Activated T-cell treated with anti-CD3 and anti-CD28 coated beads, Interleukin-2, amount 50 U/mL, for 1 hour (primary cell): ENCODE data around the gene BACH2.
"Not testable (repeated sequence)": the region's sequence is repeated elsewhere in the genome, so short reads cannot be mapped to it uniquely, and the experiment has no call there.

Experiments
- DNase-seq: peaks from one replicate; pipeline ENCODE4 v3.0.0-alpha.2; 2020

Gene BACH2

GRCh38 chr6:90301816-90302215 is 5.2 kb upstream of the BACH2 start:
- no peak for DNase-seq

DNA sequence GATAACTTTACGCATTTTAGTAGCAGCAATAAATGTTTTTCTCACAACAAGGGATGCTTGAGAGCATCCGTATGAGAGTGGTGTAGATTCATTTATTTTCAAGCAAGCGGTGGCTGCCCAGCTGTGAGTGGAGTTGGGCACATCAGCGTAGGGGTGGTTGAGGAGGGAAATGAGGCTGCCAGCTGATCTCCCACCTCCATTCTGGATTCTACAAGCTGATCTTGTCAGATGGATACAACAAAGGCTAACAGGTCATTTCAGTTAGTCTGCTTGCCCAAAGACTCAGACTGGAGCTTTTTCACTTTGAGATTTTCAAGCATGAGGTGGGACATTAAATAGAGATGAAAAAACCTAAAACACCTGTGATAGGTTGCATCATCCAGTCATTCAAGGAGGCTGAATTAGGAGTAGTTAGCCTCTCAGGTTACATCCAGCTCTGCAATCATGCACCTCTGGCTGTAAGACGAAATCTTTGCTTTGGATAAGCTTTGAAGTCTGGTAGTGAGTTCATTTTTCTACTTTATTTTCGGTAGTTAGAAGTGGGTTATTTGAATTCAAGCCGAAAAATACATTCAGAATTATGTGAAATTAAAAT is 1.9 kb upstream of the BACH2 start:
- DNase-seq, result no peak

DNA sequence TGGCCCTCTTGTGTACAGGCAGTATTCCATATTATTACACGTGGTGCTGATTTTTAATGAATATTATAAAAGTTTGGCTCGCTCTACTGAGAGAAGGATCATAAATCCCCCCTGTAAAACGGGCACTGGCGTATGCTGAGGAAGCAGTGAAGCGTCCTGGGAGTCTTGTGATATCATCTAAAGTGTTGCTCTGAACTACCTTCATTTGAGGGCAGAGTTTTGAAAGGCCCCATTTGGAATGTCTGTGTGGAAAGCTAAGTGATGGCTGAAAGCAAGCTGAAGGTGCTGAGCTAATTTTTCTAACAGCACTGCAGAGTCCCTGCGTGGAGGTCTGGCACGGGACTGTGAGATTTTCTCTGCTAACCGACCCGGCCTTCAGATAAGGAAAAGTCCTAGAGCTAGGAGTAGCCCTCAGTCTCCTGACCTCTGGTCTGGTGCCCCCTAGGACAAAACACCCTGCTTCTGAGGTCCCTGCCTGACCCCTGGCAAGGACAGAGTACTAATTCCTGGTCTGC is 1.3 kb upstream of the BACH2 start:
- no peak for DNase-seq

DNA sequence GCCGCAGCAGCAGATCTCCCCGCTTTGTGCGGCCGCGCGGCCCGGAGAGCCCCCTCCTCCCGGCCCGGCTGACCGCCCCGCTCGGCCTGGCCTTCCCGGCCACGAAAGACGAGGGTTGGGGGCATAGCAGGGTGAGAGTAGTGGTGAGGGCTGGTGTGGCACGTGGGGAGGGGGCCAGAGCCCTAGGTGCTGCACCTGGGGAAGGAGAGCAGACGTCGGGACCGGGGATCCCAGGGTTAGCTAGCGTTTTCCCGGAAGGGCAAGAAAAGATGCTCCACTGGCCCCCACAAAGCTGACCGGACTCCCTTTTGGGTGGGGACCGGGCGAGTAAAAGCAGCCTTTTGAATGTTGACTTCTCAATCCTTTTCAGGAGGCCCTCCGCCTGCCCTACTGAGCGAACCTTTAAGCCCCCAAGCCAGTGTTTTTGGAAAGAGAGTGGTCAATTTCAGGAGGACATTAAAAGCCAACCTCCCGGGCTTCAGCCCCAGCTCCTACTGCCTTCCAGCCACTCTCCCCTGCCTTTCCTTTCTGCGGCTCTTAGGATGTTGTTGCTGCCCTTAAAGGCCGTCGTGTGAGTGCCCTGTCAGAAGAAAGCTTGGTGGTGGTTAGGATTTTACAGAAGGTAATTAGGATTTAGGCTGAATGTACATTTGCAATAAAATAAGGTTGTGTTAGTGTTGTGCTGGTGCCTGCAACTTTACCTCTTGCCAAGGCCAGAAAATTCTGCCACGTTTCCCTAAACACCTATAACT is 648 bp upstream of the BACH2 start:
- DNase-seq, result no peak

GRCh38 chr6:90295854-90296340 is 746 bp downstream of the BACH2 start:
- peak; percentile 78 for DNase-seq

GRCh38 chr6:90294989-90295853 is 1.4 kb downstream of the BACH2 start:
- peak; percentile 75 for DNase-seq

GRCh38 chr6:90294614-90294988 is 2.0 kb downstream of the BACH2 start:
- DNase-seq, result peak; percentile 69

DNA sequence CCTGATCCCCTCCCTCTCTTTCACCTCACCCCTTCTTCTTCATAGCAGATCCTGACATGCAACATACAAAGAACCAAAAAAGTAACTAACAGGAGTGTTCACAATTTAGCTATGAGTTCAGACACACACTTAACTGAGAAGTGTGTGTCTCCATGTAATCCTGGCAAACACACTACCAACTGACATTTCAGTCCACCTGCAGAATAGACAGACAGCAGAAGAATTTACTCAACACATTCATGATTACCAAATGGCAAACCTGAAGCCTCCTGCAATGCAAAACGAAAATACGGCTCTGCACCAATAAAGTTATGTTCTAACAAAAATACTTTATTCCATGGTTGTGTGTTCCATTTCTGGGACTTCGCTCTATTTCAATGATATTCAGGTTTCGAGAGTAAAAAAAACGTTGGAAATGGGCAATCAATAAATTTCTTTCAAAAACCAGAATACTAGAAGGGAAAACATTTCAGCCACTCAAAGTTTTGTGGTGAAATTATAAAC is 2.6 kb downstream of the BACH2 start:
- no peak for DNase-seq

DNA sequence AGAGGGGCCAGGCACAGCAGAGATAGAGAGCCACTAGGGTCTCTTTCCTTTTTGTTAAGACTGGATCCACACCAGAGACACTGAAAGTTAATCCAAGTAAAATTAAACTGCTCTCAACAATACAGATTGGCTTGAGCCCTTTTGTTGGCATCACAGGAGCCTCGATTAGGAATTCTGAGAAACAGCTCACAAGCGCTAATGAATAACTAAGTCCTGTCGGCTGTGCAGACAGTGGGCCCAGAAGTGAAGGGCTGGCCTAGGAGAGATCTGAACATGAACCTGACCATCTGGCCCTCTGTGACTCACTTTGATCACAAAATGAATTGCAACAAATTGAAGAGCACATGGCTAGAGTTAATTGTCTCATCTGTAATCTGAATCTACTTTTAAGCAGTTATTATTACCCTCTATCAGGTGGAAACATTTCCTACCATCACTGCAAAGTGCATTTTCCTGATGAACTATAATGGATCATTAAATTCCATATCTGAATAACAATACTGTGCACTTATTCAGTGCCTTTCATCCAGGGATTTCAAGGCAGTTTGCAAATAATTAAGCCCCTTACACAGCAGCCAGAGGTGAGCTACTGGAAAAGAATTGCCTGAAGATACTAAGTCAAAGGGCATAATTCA is 3.2 kb downstream of the BACH2 start:
- DNase-seq, result no peak

DNA sequence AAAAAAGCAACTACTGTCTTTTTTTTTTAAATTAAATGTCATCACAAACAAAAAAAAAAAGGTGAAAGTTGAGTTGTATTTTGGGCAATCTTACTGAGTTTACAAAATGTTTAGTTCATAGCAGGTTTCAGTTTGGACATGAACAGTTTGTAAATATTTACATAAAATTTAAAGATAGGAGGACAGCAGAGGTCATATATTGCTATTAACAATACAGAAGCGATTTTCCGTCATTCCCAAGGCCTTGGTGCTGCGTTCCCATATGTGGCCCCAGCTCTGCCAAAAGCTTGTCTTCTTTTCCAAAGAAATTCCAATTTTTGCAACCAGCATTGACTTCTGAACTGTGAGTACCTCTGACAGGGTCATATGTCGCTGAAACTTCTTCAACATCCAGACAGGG is 5.1 kb downstream of the BACH2 start:
- no peak for DNase-seq

- no peak for DNase-seq
Observed at GRCh38 chr6:90290811-90291420, 5.7 kb downstream of the BACH2 start.

DNA sequence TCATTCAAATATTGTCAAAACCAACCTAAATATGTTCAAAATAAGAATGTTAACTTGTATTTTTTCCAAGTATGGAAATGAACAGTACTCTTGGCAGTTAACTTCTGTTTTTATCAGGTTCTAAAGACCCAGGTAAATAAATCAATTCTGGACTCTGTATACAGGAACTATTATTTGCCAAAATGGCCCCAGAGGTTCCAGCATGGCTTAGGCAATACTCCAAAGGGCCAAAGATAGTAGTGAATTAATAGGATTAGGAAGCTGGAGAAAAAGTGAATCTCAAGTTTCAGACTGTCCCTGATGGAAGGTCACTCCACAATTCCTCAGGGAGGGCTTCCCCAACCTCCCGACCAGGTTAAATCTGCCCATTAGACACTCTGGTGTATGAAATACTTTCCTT is 6.7 kb downstream of the BACH2 start:
- no peak for DNase-seq

- no peak for DNase-seq
Observed at GRCh38 chr6:90288404-90288803, 8.2 kb downstream of the BACH2 start.

GRCh38 chr6:90286884-90287488 is 9.7 kb downstream of the BACH2 start:
- DNase-seq, result peak; percentile 54

GRCh38 chr6:90285611-90286381 is 10.8 kb downstream of the BACH2 start:
- peak; percentile 61 for DNase-seq

GRCh38 chr6:90285042-90285481 is 11.6 kb downstream of the BACH2 start:
- peak; percentile 28 for DNase-seq

DNA sequence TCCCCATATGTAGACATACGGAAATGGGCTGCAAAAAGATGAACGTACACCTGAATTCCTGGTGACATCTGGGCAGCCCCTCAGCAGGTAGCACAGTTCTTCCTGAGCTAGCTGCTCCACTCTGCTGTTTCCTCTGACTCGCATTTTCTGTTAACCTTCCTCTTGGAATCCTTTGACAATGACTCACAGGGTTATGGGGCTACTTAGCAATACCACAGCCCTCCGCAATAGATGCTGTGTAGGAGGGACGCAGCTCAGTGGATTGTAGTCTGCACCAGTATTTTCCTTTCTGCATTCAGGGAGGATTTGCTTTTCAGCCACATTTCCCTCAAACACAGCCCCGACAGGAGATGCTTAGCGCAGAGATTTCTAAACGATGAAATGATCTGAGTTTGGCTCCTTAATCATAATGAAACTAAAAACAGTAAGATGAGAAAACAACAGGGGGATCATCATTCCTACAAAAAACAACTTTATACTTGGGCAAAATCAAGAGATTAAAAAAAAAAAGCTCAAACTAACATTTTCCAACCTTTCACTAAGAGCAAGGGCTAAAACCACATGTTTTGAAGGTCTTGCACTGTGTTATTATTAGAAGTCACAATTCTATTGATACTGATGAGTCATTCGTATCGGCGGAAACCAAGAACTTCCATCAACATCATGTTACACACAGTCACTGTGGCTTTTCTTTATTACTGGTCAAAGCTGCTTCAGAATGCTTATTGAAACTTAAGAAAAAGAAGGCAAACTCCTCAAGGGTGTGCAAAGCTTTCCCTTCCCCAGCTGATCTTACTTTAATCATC is 12.2 kb downstream of the BACH2 start:
- DNase-seq, result peak; percentile 51

DNA sequence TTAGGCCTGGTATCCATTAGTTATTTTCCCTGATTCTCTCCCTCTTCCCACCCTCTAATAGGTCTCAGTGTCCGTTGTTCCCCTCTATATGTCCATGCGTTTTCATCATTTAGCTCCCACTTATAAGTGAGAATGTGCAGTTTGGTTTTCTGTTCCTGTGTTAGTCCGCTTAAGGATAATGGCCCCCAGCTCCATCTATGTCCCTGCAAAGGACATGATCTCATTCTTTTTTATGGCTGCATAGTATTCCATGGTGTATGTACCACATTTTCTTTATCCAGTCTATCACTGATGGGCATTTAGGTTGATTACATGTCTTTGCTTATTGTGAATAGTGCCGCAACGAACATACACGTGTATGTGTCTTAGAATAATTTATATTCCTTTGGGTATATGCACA is 14.4 kb downstream of the BACH2 start:
- not testable (repeated sequence) for DNase-seq

DNA sequence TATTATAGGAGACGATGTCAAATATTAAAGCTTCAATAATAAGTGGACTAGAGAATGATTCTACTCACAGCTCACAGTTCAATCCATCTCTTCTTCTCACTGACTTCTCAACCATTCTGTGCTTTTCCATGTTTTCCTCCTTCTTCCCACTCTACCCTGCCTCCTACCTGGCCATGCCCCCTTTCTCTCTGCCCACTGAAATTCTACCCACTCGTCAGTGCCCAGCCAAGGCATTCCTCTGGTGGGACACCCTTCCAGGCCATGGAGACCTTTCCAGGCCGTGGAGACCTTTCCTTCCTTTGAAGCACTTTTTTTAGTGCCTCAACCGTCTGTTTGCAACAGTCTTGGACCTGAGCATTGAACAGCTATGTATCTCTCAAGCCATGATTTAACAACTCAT is 18.5 kb downstream of the BACH2 start:
- no peak for DNase-seq
